Gastrocnemius medialis (tissue), 4 donors: Measurements from ENCODE around the gene SELENOF.
"Not testable (repeated sequence)": the region's sequence is repeated elsewhere in the genome, so short reads cannot be mapped to it uniquely, and the experiment has no call there.

Experiments used
- CTCF ChIP-seq, 5 experiments: fragments of 450-650 bp in 3 of 5; fragments of 200-600 bp in 2 of 5; sonication (generic) in 2 of 5; IDR thresholded peaks in 4 of 5; conservative IDR thresholded peaks in 1 of 5; 1 replicate in 4 of 5; 2 replicates in 1 of 5; pipeline ENCODE4 v1.5.1; 2016 to 2019; ENCODE audit warnings: antibody characterized with exemption in 5 of 5, mild to moderate bottlenecking in 3 of 5, moderate library complexity in 3 of 5
- POLR2A ChIP-seq, 2 donors: fragments of 450-650 bp; IDR thresholded peaks; one replicate each; pipeline ENCODE4 v1.6.1; 2017; ENCODE audit warnings: antibody characterized with exemption in 2 of 2, mild to moderate bottlenecking in 2 of 2, moderate library complexity in 2 of 2

- not testable (repeated sequence) for TF ChIP-seq CTCF (IDR thresholded peaks at IDR 0.05 in 4 of 5, conservative IDR thresholded peaks at IDR 0.05 in 1 of 5); POLR2A (IDR thresholded peaks at IDR 0.05)
These were observed 99.8 kb downstream of the SELENOF start for GRCh38 chr1:86814118-86814517.
